ENCODE measurements around the gene JAGN1.
"Not testable (repeated sequence)": the region's sequence is repeated elsewhere in the genome, so short reads cannot be mapped to it uniquely, and the experiment has no call there.

The JAGN1 gene

GRCh38 chr3:9899289-9899791 lies 8.9 kb downstream of the JAGN1 start:
- no peak for DNase-seq

DNA sequence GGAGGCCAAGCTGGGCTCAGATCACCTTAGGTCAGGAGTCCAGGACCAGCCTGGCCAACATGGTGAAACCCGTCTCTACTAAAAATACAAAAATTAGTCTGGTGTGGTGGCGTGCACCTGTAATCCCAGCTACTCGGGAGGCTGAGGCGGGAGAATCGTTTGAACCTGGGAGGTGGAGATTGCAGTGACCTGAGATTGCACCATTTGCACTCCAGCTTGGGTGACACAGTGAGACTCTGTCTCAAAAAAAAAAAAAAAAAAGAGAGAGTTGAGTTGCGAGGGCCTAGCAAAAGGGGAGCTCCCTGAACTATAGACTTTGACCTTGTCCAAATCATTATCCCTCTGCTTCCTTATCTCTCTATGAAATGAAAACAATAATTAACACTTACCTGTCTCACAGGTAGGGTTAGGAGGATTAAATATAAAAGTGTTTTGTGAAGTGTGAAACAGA lies 10.6 kb downstream of the JAGN1 start:
- DNase-seq, result not testable (repeated sequence)

- DNase-seq, result no peak
Observed at GRCh38 chr3:9901967-9902366, 11.6 kb downstream of the JAGN1 start.

DNA sequence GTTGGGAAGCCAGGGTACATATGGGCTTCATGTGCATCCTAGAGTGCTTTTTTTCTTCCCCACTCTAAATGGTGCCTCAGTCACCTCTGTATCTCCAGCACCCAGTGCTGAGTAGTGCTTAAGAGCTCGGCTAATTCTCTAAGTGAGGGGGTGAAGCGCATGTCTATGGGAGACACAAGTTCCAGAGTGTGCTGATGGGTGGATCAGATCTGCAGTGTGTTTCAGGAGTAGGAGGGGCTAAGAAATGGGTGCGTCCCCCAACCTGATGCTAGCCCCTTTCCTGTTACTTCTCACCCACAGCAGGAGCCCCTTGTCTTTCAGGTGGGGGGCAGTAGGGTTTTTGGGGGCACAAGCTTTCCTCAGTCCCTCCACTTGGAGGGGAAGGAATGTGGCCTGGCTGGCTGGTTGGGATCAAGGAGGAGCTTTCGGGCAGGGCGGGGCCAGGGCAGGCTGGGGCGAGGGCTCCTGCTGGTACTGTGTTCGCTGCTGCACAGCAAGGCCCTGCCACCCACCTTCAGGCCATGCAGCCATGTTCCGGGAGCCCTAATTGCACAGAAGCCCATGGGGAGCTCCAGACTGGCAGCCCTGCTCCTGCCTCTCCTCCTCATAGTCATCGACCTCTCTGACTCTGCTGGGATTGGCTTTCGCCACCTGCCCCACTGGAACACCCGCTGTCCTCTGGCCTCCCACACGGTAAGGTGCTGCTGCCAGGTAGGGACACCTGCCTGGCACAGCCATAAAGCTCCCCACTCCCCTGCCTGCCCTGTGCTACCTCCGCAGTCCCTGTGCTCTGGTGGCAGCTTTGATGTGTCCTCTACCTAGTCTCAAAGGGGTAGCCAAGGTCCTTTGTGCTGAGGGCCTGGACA lies 12.2 kb downstream of the JAGN1 start, which contains the start of gene IL17RE:
Gene IL17RE (plus strand): TSS at position 477 of the 866 bp plus-strand sequence. CDS start 85 bp downstream, at position 562.
- DNase-seq, result no peak

DNA sequence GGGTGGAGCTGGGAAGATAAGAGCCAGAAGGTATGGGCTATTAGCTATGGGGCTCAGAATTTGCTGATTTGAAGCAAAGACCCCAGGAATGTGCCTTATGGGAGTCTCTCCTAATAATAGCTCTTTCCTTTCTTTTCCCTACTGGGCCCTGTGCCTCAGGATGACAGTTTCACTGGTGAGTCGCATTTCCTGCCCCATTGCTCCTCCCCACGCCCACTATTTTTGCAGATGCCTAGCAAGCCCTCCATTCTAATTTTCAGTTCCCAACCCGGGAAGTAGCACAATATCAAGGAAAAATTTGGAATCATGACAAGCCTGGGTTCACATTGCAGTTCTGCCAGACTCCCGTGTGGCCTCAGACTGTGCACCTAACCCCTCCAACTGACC lies 12.8 kb downstream of the JAGN1 start:
- no peak for DNase-seq

- DNase-seq, result no peak
Observed at GRCh38 chr3:9903904-9904303, 13.5 kb downstream of the JAGN1 start.

- no peak for DNase-seq
Observed at GRCh38 chr3:9906480-9906879, 16.1 kb downstream of the JAGN1 start.

GRCh38 chr3:9908286-9908685 lies 17.9 kb downstream of the JAGN1 start:
- no peak for DNase-seq

DNA sequence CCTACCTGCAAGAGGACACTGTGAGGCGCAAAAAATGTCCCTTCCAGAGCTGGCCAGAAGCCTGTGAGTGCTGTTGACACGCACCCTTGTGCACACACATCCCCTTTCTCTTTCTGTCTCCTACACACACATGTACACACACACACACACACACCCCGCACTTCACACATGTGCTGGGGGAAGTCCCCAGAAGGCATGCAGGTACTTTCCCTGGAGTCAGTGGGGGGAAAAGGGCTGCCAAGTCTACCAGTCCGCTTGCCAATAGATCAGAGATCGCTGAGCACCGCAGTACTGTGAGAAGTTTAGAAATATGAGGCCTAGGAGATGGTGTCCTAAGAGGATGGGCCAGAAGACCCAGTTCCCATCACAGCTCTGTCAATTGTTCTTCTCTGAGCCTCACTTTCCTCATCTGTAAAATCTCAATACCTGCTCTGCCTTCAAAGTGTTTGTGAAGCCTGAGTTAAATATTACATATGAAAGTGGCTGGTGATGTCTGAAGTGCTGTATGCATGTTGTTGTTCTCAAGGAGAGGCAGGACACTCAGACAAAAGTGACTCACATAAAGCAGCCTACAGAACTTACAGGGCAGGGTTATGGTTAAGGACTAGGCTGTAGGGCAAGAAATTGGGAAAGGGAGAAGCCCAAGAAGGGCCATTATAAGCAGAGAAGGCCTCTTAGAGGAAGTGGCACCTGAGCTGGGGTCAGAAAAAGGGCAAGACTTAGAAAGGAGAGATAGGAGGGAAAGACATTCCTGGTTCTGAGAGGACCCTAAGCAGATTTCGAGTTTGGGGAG lies 19.0 kb downstream of the JAGN1 start:
- DNase-seq, result no peak

- no peak for DNase-seq
Observed at GRCh38 chr3:9911863-9912262, 21.5 kb downstream of the JAGN1 start.

DNA sequence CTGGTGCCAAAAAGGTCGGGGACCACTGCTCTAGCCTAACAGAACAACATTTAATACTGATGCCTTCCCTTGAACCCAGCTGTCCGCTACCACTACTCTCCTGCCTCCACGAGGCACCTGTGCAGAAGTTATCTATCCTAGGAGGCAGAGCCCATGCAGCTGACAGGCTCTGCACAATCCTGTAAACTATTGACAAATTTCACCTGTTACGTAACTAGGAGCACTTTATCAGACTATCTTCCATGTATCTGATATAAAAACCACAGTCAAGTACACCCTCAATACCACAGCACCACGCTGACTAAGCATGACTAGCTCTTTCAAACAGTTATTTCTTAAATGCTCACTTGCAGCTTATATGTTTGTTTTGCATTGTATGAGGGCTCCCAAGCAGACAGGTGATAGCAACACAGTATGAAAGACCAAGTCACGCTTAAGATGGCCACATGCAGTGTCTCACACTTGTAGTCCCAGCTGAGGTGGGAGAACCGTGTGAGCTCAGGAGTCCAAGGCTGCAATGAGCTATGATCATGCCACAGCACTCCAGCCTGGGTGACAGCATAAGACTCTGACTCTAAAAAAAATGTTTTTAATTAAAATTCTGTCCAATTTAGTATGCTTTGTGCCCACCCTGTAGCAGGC lies 22.0 kb downstream of the JAGN1 start:
- no peak for DNase-seq

GRCh38 chr3:9913601-9914000 lies 23.2 kb downstream of the JAGN1 start:
- no peak for DNase-seq

DNA sequence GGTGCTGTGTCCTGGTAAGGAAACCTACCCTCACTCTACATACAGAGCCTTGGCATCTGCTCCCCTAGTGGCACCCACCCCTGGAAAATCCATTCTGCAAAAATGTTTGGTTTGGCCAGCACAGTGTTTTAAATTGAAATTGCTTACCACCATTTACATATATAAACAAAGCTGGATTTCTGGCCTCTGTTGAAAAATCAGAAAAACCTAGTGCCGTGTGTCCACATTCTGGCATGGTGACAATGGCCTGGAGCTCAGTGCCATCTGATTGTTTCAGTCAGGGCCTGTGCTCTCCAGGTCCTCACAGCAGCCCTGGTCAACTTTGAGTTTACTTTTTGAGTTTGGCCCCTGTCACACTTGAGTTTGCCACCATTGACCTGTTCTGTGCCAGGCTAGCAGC lies 23.6 kb downstream of the JAGN1 start:
- DNase-seq, result no peak

- DNase-seq, result no peak
Observed at GRCh38 chr3:9914559-9915253, 24.3 kb downstream of the JAGN1 start.

DNA sequence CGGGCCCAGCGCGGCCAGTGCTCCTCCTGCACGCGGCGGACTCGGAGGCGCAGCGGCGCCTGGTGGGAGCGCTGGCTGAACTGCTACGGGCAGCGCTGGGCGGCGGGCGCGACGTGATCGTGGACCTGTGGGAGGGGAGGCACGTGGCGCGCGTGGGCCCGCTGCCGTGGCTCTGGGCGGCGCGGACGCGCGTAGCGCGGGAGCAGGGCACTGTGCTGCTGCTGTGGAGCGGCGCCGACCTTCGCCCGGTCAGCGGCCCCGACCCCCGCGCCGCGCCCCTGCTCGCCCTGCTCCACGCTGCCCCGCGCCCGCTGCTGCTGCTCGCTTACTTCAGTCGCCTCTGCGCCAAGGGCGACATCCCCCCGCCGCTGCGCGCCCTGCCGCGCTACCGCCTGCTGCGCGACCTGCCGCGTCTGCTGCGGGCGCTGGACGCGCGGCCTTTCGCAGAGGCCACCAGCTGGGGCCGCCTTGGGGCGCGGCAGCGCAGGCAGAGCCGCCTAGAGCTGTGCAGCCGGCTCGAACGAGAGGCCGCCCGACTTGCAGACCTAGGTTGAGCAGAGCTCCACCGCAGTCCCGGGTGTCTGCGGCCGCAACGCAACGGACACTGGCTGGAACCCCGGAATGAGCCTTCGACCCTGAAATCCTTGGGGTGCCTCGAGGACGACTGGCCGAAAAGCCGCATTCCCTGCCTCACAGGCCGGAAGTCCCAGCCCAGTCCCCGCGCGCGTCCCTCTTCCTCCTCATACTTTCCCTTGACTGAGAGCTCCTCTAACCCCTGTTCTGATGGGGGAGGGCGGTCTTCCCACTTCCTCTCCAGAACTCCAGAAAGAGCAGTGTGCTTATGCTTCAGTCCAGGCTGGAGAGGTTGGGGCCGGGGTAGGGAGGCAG lies 25.1 kb downstream of the JAGN1 start:
- no peak for DNase-seq

DNA sequence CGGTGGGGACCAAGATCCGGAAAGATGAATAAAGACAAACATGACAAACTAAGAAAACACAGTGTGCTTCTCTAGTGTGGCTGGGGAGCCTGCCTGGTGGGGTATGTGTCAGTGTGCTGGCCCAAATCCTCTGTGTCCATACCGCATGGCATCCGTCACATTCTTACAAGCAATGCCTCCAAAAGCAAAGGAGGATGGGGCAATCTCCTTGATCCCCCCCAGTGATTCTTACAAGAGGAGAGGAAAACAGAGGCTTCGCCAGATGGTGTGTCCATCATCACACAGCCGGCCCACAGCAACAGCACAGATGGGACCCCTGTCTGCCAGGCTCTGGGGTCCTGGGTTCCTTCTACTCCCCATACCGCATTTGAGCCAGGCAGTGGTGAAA lies 25.9 kb downstream of the JAGN1 start:
- no peak for DNase-seq

GRCh38 chr3:9916734-9917680 lies 26.6 kb downstream of the JAGN1 start, which contains the start of gene IL17RC:
IL17RC (plus strand) TSS chr3:9917098; CDS start chr3:9917316, 218 bp downstream.
- no peak for DNase-seq

DNA sequence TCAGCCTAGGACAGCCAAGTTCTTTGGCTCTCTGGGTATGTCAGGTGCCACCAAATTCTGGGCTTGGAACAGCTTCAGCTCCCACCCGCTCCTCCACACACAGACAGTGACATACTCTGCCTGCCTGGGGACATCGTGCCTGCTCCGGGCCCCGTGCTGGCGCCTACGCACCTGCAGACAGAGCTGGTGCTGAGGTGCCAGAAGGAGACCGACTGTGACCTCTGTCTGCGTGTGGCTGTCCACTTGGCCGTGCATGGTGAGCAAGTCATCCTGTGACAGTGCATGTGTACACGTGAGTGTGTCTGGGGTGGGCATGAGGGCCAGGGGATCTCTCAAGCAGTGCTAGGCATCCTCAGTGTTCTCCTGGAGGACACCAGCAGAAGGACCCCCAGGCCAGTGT lies 27.4 kb downstream of the JAGN1 start:
- no peak for DNase-seq

GRCh38 chr3:9918261-9919038 lies 28.0 kb downstream of the JAGN1 start:
- DNase-seq, result no peak

Measured in NCI-H2171 (cell line).